ENCODE results near the gene ERN2.

ERN2 gene

DNA sequence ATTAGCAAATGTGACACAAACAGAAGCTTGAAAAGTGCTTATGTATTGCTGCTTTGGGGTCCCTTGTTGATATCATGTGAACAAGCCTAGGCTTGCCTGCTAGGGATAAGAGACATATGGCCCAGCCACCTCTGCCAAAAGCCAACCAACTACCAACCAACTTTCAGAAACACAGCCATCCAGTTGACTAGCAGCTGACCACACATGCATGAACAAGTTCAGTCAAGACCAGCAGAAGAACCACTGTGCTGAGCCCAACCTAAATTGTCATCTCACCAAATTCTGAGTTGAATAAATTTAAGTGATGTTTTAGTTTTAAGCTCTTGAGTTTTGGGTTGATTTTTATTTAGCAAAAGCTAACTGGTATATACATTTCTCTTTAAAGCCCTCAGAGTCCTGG, 3.5 kb downstream of the ERN2 start:
- no peak for DNase-seq
- no peak overlapping the region for H3K4me3 ChIP-seq (ENCODE audit: low read length)
- no peaks in the 10 kb centered on the region for H3K9me2 ChIP-seq (replicated peaks; ENCODE audit: insufficient read depth, low read length)
- H3K36me3 ChIP-seq (replicated peaks; ENCODE audit: insufficient read depth, low read length): no peaks in the 10 kb centered on the region
- no peak overlapping the region for H3K4me2 ChIP-seq (ENCODE audit: low read depth, low read length)
- H3K79me2 ChIP-seq (ENCODE audit: low read length): no peaks in the 10 kb centered on the region
- H2AFZ ChIP-seq (ENCODE audit: low read length): no peak overlapping the region
- H3F3A ChIP-seq (ENCODE audit: insufficient read depth, low read length): no peaks in the 10 kb centered on the region
- no peak overlapping the region for H3K9ac ChIP-seq (ENCODE audit: low read length)
- no peaks in the 10 kb centered on the region for H3K27me3 ChIP-seq (replicated peaks; ENCODE audit: insufficient read depth, low read length)
- no peaks in the 10 kb centered on the region for H4K20me1 ChIP-seq (ENCODE audit: insufficient read depth, low read length)
- no peak overlapping the region for H3K27ac ChIP-seq (ENCODE audit: low read length)
- H3K4me1 ChIP-seq (ENCODE audit: low read length): no peaks in the 10 kb centered on the region
- TF ChIP-seq, protein P1, sequence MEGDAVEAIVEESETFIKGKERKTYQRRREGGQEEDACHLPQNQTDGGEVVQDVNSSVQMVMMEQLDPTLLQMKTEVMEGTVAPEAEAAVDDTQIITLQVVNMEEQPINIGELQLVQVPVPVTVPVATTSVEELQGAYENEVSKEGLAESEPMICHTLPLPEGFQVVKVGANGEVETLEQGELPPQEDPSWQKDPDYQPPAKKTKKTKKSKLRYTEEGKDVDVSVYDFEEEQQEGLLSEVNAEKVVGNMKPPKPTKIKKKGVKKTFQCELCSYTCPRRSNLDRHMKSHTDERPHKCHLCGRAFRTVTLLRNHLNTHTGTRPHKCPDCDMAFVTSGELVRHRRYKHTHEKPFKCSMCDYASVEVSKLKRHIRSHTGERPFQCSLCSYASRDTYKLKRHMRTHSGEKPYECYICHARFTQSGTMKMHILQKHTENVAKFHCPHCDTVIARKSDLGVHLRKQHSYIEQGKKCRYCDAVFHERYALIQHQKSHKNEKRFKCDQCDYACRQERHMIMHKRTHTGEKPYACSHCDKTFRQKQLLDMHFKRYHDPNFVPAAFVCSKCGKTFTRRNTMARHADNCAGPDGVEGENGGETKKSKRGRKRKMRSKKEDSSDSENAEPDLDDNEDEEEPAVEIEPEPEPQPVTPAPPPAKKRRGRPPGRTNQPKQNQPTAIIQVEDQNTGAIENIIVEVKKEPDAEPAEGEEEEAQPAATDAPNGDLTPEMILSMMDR (IDR thresholded peaks at IDR 0.05; ENCODE audit: low read length): no peak
- no peak for TF ChIP-seq EZH2 (optimal IDR thresholded peaks at IDR 0.05; ENCODE audit: low read depth, low read length)
- no peak for TF ChIP-seq EZH2phosphoT487 (IDR thresholded peaks at IDR 0.05; ENCODE audit: low read length)
- no peaks in the 10 kb centered on the region for H3K9me3 ChIP-seq (replicated peaks; ENCODE audit: insufficient read depth, low read length)

GRCh38 chr16:23706439-23706838, 6.6 kb downstream of the ERN2 start:
- H3K27ac ChIP-seq (ENCODE audit: low read length): no peak overlapping the region
- TF ChIP-seq EZH2 (optimal IDR thresholded peaks at IDR 0.05; ENCODE audit: low read depth, low read length): no peak
- no peaks in the 10 kb centered on the region for H3K9me2 ChIP-seq (replicated peaks; ENCODE audit: insufficient read depth, low read length)
- H3K4me3 ChIP-seq (ENCODE audit: low read length): no peak overlapping the region
- H2AFZ ChIP-seq (ENCODE audit: low read length): no peak overlapping the region
- no peaks in the 10 kb centered on the region for H3K4me1 ChIP-seq (ENCODE audit: low read length)
- H3K79me2 ChIP-seq (ENCODE audit: low read length): no peaks in the 10 kb centered on the region
- H3K4me2 ChIP-seq (ENCODE audit: low read depth, low read length): no peak overlapping the region
- no peak for DNase-seq
- no peak overlapping the region for H3K9ac ChIP-seq (ENCODE audit: low read length)
- no peaks in the 10 kb centered on the region for H3K36me3 ChIP-seq (replicated peaks; ENCODE audit: insufficient read depth, low read length)
- no peaks in the 10 kb centered on the region for H3F3A ChIP-seq (ENCODE audit: insufficient read depth, low read length)
- no peaks in the 10 kb centered on the region for H3K27me3 ChIP-seq (replicated peaks; ENCODE audit: insufficient read depth, low read length)
- H3K9me3 ChIP-seq (replicated peaks; ENCODE audit: insufficient read depth, low read length): no peaks in the 10 kb centered on the region
- no peaks in the 10 kb centered on the region for H4K20me1 ChIP-seq (ENCODE audit: insufficient read depth, low read length)

DNA sequence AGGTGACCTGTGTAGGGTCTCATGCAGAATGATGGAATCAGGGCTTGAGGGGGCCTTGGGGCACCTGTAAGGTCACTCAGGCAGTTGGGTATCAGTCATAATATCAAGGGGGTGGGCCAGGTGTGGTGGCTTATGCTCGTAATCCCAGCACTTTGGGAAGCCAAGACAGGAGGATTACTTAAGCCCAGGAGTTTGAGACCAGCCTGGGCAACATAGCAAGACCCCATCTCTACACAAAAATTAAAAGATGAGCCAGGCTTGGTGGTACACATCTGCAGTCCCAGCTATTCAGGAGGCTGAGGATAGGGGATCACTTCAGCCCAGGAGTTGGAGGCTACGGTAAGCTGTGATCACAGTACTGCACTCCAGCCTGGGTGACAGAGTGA, 7.5 kb downstream of the ERN2 start:
- DNase-seq: no peak
- Histone ChIP-seq H2AFZ (ENCODE audit: low read length) (no peak overlapping the region), H3K79me2 (ENCODE audit: low read length) (no peaks in the 10 kb centered on the region), H3K9me3 (replicated peaks; ENCODE audit: insufficient read depth, low read length) (no peaks in the 10 kb centered on the region), H3K9ac (ENCODE audit: low read length) (no peak overlapping the region), H3K4me3 (ENCODE audit: low read length) (no peak overlapping the region), H3K9me2 (replicated peaks; ENCODE audit: insufficient read depth, low read length) (no peaks in the 10 kb centered on the region), H3K36me3 (replicated peaks; ENCODE audit: insufficient read depth, low read length) (no peaks in the 10 kb centered on the region), H3K4me1 (ENCODE audit: low read length) (no peaks in the 10 kb centered on the region), H3F3A (ENCODE audit: insufficient read depth, low read length) (no peaks in the 10 kb centered on the region), H3K27me3 (replicated peaks; ENCODE audit: insufficient read depth, low read length) (no peaks in the 10 kb centered on the region), H3K27ac (ENCODE audit: low read length) (no peak overlapping the region), H3K4me2 (ENCODE audit: low read depth, low read length) (no peak overlapping the region), H4K20me1 (ENCODE audit: insufficient read depth, low read length) (no peaks in the 10 kb centered on the region)
- TF ChIP-seq EZH2phosphoT487 (IDR thresholded peaks at IDR 0.05; ENCODE audit: low read length) (no peak), EZH2 (optimal IDR thresholded peaks at IDR 0.05; ENCODE audit: low read depth, low read length) (no peak)
- TF ChIP-seq, protein P1 (IDR thresholded peaks at IDR 0.05; ENCODE audit: low read length): no peak

DNA sequence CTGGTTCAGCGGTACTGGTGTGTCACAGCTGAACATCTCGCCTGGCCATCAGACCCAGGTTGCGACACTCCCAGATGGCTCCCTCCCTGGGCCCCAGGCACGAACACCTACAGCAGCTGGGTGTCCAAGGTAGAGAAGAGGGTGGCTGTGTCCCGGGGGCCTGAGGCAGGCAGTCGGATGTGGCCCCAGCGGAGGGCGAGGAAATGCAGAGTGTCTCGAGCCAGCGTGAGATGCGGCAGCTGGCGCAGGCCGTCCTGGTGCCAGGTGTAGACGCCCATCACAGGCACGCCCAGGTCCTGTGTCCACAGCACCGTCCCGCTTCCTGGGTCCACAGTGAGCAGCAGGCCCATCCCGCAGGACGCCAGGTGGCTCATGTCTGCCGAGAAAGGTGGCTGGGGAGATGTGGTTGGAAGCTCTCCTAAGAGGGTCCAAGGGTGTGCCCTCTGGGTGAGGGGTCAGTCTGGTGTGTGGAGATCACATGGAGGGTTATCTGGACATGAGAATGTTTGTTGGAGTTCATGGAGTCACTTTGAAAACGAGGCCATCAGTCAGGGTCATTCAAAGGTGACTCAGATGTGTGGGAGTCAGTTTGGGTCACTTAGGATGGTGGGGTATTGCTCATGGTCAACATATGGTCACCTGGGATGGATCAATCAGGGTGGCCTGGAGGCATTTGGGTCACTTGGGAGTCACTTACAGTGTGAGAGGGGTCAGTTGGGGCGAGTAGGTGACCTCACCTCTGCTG, 8.1 kb downstream of the ERN2 start:
- no peaks in the 10 kb centered on the region for H3K27me3 ChIP-seq (replicated peaks; ENCODE audit: insufficient read depth, low read length)
- no peaks in the 10 kb centered on the region for H3K9me3 ChIP-seq (replicated peaks; ENCODE audit: insufficient read depth, low read length)
- no peak overlapping the region for H2AFZ ChIP-seq (ENCODE audit: low read length)
- no peak overlapping the region for H3K4me3 ChIP-seq (ENCODE audit: low read length)
- H3K9me2 ChIP-seq (replicated peaks; ENCODE audit: insufficient read depth, low read length): no peaks in the 10 kb centered on the region
- no peak for TF ChIP-seq EZH2 (optimal IDR thresholded peaks at IDR 0.05; ENCODE audit: low read depth, low read length)
- no peak for TF ChIP-seq EZH2phosphoT487 (IDR thresholded peaks at IDR 0.05; ENCODE audit: low read length)
- TF ChIP-seq, protein P1 (IDR thresholded peaks at IDR 0.05; ENCODE audit: low read length): no peak
- H3K9ac ChIP-seq (ENCODE audit: low read length): no peak overlapping the region
- no peaks in the 10 kb centered on the region for H3K4me1 ChIP-seq (ENCODE audit: low read length)
- no peak overlapping the region for H3K4me2 ChIP-seq (ENCODE audit: low read depth, low read length)
- no peaks in the 10 kb centered on the region for H3K79me2 ChIP-seq (ENCODE audit: low read length)
- no peaks in the 10 kb centered on the region for H3K36me3 ChIP-seq (replicated peaks; ENCODE audit: insufficient read depth, low read length)
- H3K27ac ChIP-seq (ENCODE audit: low read length): no peak overlapping the region
- no peaks in the 10 kb centered on the region for H4K20me1 ChIP-seq (ENCODE audit: insufficient read depth, low read length)
- H3F3A ChIP-seq (ENCODE audit: insufficient read depth, low read length): no peaks in the 10 kb centered on the region
- no peak for DNase-seq

All from MM.1S (cell line).